Psoas muscle (tissue), 8 donors: ENCODE results near the gene DYNC1I2. TPM values are rescaled to one million over a fixed set of nuclear protein-coding genes. Genes with fewer than 3 reads are reported as not detected.
"Not testable (repeated sequence)": the region's sequence is repeated elsewhere in the genome, so short reads cannot be mapped to it uniquely, and the experiment has no call there.

Source experiments
- ATAC-seq, 4 donors: fragments of 200-7000 bp; cut with Tn5 transposase; one replicate each; pipeline ENCODE4 v1.9.1; 2020; ENCODE audit warnings: moderate library complexity in 3 of 4, mild to moderate bottlenecking in 2 of 4
- DNase-seq, 2 donors: peaks; one replicate each; pipeline ENCODE4 v3.0.0-alpha.2; 2020
- H3K27ac ChIP-seq: fragments of 200-600 bp; one replicate; pipeline ENCODE4 v1.8.0; 2022
- H3K27me3 ChIP-seq, 3 donors: fragments of 200-600 bp in 1 of 3; one replicate each; pipeline versions ENCODE4 v1.6.1 to v1.8.0; 2013 to 2022; ENCODE audit warnings: low read length in 2 of 3, mild to moderate bottlenecking in 2 of 3, moderate library complexity in 1 of 3; ENCODE audit not compliant: insufficient read depth in 3 of 3
- H3K36me3 ChIP-seq, 2 donors: fragments of 200-600 bp in 1 of 2; one replicate each; pipeline versions ENCODE4 v1.6.1 to v1.8.0; 2013 to 2022; ENCODE audit warnings: low read depth in 1 of 2, mild to moderate bottlenecking in 1 of 2, moderate library complexity in 1 of 2; ENCODE audit not compliant: insufficient read depth in 1 of 2
- H3K4me1 ChIP-seq: fragments of 200-600 bp; one replicate; pipeline ENCODE4 v1.8.0; 2022
- H3K4me3 ChIP-seq: fragments of 200-600 bp; one replicate; pipeline ENCODE4 v1.8.0; 2022; ENCODE audit warnings: mild to moderate bottlenecking
- H3K9me3 ChIP-seq: fragments of 200-600 bp; one replicate; pipeline ENCODE4 v1.8.0; 2022
- WGBS, 3 donors: extraction: QIAGEN DNeasy Blood & Tissue Kit; methylation state at CpG; one replicate each; pipeline versions ENCODE4 v1.1.6 to v1.1.7; 2013; 5-methylcytosine and 5-hydroxymethylcytosine counted together
- intact Hi-C, 2 donors: fragments of 100-400 bp; cut with DNase I; formaldehyde crosslinking; loops; one replicate each; pipeline versions ENCODE4 v1.11.0 to v1.14.2; 2022
- polyA plus RNA-seq, 3 donors: library from polyadenylated mRNA; stranded (reverse); fragments of 200-250 nt; gene quantifications; one replicate each; pipeline ENCODE4 v1.2.3, GENCODE V29; 2013
- total RNA-seq, 4 donors: library from RNA; stranded (reverse); fragmentation: NEBNext Ultra II Directional in 2 of 4; extraction: Animal tissue kit (Norgen Biotek cat#: 25700) in 2 of 4; gene quantifications; one replicate each; pipeline versions ENCODE4 v1.2.1 to v1.2.4, GENCODE V29; 2021 to 2023
- TF ChIP-seq, protein P1 (sequence below): fragments of 200-600 bp; IDR thresholded peaks from one replicate; pipeline ENCODE4 v1.8.0; 2022; ENCODE audit warnings: antibody characterized with exemption
- donor health status: healthy with polysubstance abuse.
- donor health status: DM: no; HTN: no; CAD: no; lungs with moderate emphysema.
- donor health status: Bipolar disorder and iron deficiency.
- donor health status: healthy.
- donor health status: DM: yes; HTN: yes; CAD: no.
- donor health status: DM: no; HTN: no; CAD: no.
- donor health status: DM: no; HTN: no; CAD: no.
- donor health status: DM: yes; HTN: yes; CAD: no.

Gene DYNC1I2
- total and polyA plus RNA-seq, 7 donors = 43.5 to 72.9 (median 50.3) TPM

DNA sequence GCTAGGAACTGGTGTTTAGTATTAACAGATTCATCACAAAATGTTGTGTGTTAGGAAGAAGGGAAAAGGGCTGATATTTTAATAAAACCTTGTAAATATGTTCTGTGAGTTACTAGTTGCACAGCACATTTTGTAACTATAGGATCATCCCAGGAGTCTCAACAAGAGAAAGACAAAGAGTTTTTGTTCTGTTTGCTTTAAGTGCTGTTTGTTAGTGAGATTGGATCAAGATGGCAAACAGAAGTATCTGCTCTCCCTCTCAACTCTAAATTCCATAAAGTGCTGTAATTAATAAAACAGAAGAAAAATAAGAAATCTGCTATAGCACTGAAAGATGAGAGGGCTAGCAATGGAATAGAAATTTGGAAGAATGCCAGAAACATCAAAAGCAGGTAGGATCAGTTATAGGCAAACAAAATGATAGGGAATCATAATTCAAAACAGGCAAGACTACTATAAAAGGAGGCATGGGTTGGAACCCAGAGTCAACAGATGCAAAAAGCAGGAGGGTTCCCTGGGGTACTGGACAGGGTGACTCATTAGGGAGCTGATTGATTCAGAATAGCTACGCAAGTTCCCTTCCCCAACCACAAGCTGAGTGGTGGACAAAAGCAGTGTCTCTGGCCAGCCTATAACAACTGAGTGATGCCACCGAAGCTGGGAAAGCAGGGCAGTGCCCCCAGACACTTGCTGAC, 75.8 kb downstream of the DYNC1I2 start:
- DNase-seq (no peak), ATAC-seq (no peak)

DNA sequence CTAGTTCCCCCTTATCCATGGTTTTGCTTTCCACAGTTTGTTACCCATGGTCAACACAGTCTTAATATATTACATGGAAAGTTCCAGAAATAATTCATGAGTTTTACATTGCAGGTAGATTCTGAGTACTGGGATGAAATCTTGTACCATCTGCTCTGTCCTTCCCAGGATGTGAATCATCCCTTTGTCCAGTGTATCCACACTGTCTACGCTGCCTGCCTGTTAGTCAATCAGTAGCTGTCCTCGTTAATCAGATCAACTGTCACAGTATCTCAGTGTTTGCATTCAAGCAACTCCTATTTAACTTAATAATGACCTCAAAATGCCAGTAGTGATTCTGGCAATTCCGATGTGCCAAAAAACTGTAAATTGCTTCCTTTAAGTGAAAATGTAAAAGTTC, 76.3 kb downstream of the DYNC1I2 start:
- peaks cover 0 to 62% of the 10 kb centered on the region in 2 donors for H3K36me3 ChIP-seq
- H3K9me3 ChIP-seq = no peaks in the 10 kb centered on the region
- DNase-seq (no peak), ATAC-seq (no peak)
- TF ChIP-seq, protein P1, sequence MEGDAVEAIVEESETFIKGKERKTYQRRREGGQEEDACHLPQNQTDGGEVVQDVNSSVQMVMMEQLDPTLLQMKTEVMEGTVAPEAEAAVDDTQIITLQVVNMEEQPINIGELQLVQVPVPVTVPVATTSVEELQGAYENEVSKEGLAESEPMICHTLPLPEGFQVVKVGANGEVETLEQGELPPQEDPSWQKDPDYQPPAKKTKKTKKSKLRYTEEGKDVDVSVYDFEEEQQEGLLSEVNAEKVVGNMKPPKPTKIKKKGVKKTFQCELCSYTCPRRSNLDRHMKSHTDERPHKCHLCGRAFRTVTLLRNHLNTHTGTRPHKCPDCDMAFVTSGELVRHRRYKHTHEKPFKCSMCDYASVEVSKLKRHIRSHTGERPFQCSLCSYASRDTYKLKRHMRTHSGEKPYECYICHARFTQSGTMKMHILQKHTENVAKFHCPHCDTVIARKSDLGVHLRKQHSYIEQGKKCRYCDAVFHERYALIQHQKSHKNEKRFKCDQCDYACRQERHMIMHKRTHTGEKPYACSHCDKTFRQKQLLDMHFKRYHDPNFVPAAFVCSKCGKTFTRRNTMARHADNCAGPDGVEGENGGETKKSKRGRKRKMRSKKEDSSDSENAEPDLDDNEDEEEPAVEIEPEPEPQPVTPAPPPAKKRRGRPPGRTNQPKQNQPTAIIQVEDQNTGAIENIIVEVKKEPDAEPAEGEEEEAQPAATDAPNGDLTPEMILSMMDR = no peak
- intact Hi-C loops = no loop called here
- WGBS, 3 donors = 90 to 97% (median 96%) methylated on average over 3 of the region's 3 CpGs
- H3K27ac ChIP-seq = no peak overlapping the region
- no peak overlapping the region for H3K4me3 ChIP-seq
- no peaks in the 10 kb centered on the region for H3K4me1 ChIP-seq
- H3K27me3 ChIP-seq = no peaks in the 10 kb centered on the region

More for the DNA sequence above, 75.8 kb downstream of the DYNC1I2 start:
- TF ChIP-seq, protein P1 = no peak
- intact Hi-C loops = no loop called here
- Histone ChIP-seq H3K4me3 (no peak overlapping the region), H3K36me3 (peaks cover 0 to 57% of the 10 kb centered on the region in 2 donors), H3K27me3 (no peaks in the 10 kb centered on the region), H3K4me1 (no peaks in the 10 kb centered on the region), H3K27ac (no peak overlapping the region), H3K9me3 (no peaks in the 10 kb centered on the region)
- 87 to 94% (median 92%) methylated on average over 2 of the region's 2 CpGs for WGBS, 3 donors

DNA sequence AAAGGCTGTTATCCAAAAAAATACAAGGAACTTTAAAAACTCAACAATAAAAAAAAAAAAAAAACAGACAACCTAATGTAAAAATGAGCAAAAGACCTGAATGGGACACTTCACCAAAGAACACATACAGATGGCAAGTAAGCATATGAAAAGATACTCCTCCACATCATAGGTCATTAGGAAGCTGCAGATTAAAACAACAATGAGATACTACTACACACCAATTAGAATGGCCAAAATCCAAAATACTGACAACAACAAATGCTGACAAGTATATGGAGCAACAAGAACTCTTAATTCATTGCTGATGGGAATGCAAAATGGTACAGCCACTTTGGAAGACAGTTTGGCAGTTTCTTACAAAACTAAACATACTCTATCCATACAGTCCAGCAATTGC, 84.2 kb downstream of the DYNC1I2 start:
- no peaks in the 10 kb centered on the region for H3K9me3 ChIP-seq
- no peak overlapping the region for H3K27ac ChIP-seq
- intact Hi-C loops = no loop called here
- TF ChIP-seq, protein P1 = no peak
- H3K36me3 ChIP-seq = peaks cover 0 to 24% of the 10 kb centered on the region in 2 donors
- no peak for ATAC-seq
- no peak for DNase-seq
- no peak overlapping the region for H3K4me3 ChIP-seq
- no peaks in the 10 kb centered on the region for H3K4me1 ChIP-seq
- no peaks in the 10 kb centered on the region for H3K27me3 ChIP-seq

GRCh38 chr2:171772373-171772772, 85.1 kb downstream of the DYNC1I2 start:
- H3K4me3 ChIP-seq = no peak overlapping the region
- intact Hi-C loops = no loop called here
- H3K4me1 ChIP-seq = no peaks in the 10 kb centered on the region
- TF ChIP-seq, protein P1 = no peak
- WGBS, 3 donors = 93 to 96% (median 94%) methylated on average over 5 of the region's 5 CpGs
- DNase-seq (no peak), ATAC-seq (no peak)
- H3K36me3 ChIP-seq = peaks cover 0 to 25% of the 10 kb centered on the region in 2 donors
- no peaks in the 10 kb centered on the region for H3K27me3 ChIP-seq
- no peaks in the 10 kb centered on the region for H3K9me3 ChIP-seq
- H3K27ac ChIP-seq = no peak overlapping the region

DNA sequence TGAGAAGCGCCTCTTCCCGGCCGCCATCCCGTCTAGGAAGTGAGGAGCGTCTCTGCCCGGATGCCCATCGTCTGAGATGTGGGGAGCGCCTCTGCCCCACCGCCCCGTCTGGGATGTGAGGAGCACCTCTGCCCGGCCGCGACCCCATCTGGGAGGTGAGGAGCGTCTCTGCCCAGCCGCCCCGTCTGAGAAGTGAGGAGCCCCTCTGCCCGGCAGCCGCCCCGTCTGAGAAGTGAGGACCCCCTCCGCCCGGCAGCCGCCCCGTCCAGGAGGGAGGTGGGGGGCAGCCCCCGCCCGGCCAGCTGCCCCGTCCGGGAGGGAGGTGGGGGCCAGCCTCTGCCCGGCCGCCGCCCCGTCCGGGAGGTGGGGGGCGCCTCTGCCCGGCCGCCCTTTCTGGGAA, 87.3 kb downstream of the DYNC1I2 start:
- H3K27me3 ChIP-seq, intact Hi-C loops, H3K4me1 ChIP-seq, H3K27ac ChIP-seq, ATAC-seq, DNase-seq, H3K4me3 ChIP-seq, H3K9me3 ChIP-seq: not testable (repeated sequence)
- 95 to 98% (median 98%) methylated on average over 21 to 32 of the region's 35 CpGs for WGBS, 3 donors
- H3K36me3 ChIP-seq = peaks cover 0 to 14% of the 10 kb centered on the region in 2 donors
